Sigmoid colon (tissue), 7 donors: ENCODE data around the gene POMT1. TPM values are rescaled to one million over a fixed set of nuclear protein-coding genes. Genes with fewer than 3 reads are reported as not detected.

Source experiments
- DNase-seq: peaks from one replicate; pipeline ENCODE4 v3.0.0-alpha.2; 2019
- H3K27ac ChIP-seq, 4 donors: fragments of 200-600 bp; sonication (generic); one replicate each; pipeline ENCODE4 v1.5.1; 2016 to 2019; ENCODE audit warnings: mild to moderate bottlenecking in 1 of 4
- H3K27me3 ChIP-seq, 3 donors: fragments of 200-600 bp; sonication (generic); one replicate each; pipeline ENCODE4 v1.5.1; 2019; ENCODE audit warnings: mild to moderate bottlenecking in 1 of 3
- H3K36me3 ChIP-seq, 4 donors: fragments of 200-600 bp; sonication (generic); one replicate each; pipeline ENCODE4 v1.5.1; 2016 to 2019
- H3K4me1 ChIP-seq, 4 donors: fragments of 200-600 bp; sonication (generic); one replicate each; pipeline ENCODE4 v1.5.1; 2017 to 2019
- H3K4me3 ChIP-seq, 4 donors: fragments of 200-600 bp; sonication (generic); one replicate each; pipeline ENCODE4 v1.5.1; 2017 to 2019; ENCODE audit warnings: mild to moderate bottlenecking in 2 of 4, moderate library complexity in 1 of 4
- H3K9me3 ChIP-seq, 4 donors: fragments of 200-600 bp in 3 of 4; sonication (generic) in 3 of 4; one replicate each; pipeline versions ENCODE4 v1.5.1 to v1.6.1; 2013 to 2019
- EP300 ChIP-seq, 4 donors: sonication (generic); formaldehyde crosslinking; IDR thresholded peaks; one replicate each; pipeline ENCODE4 v1.6.1; 2017; ENCODE audit warnings: antibody characterized with exemption in 4 of 4
- POLR2A ChIP-seq, 2 donors: fragments of 450-650 bp; IDR thresholded peaks; one replicate each; pipeline ENCODE4 v1.6.1; 2016; ENCODE audit warnings: antibody characterized with exemption in 2 of 2, mild to moderate bottlenecking in 2 of 2, moderate library complexity in 2 of 2
- POLR2AphosphoS5 ChIP-seq, 4 donors: sonication (generic); formaldehyde crosslinking; IDR thresholded peaks; one replicate each; pipeline ENCODE4 v1.6.1; 2017; ENCODE audit warnings: antibody characterized with exemption in 4 of 4
- WGBS, 2 donors: extraction: QIAGEN DNeasy Blood & Tissue Kit; methylation state at CpG; one replicate each; pipeline ENCODE4 v1.1.7; 2013; 5-methylcytosine and 5-hydroxymethylcytosine counted together
- intact Hi-C: fragments of 100-400 bp; cut with DNase I; formaldehyde crosslinking; loops from one replicate; pipeline ENCODE4 v1.15.1; 2023
- polyA plus RNA-seq, 3 donors: library from polyadenylated mRNA; stranded (reverse); fragments of 200-250 nt; gene quantifications; one replicate each; pipeline ENCODE4 v1.2.3, GENCODE V29; 2013
- total RNA-seq, 4 donors: library from RNA; depleted of rRNA; stranded (reverse); fragments of >200 nt; gene quantifications; one replicate each; pipeline ENCODE4 v1.1.0, GENCODE V29; 2016
- TF ChIP-seq, protein P1 (sequence below), 4 experiments: fragments of 450-650 bp in 3 of 4; fragments of 200-600 bp in 1 of 4; IDR thresholded peaks; one replicate each; pipeline ENCODE4 v1.5.1; 2016 to 2019; ENCODE audit warnings: antibody characterized with exemption in 4 of 4, mild to moderate bottlenecking in 3 of 4, moderate library complexity in 2 of 4
- donor health status: healthy with polysubstance abuse.
- donor health status: Bipolar disorder and iron deficiency.
- donor health status: healthy.

The POMT1 gene
- total and polyA plus RNA-seq, 7 donors: 3.6 to 61.2 (median 21.9) TPM

- Histone ChIP-seq H3K4me3 (no peak overlapping the region), H3K36me3 (peaks cover 63 to 97% (median 88%) of the 10 kb centered on the region in 4 donors), H3K27ac (peak overlapping the region; percentile 72 to 81 (median 78)), H3K9me3 (no peaks in the 10 kb centered on the region), H3K27me3 (no peaks in the 10 kb centered on the region), H3K4me1 (peaks cover 0 to 35% (median 16%) of the 10 kb centered on the region in 4 donors)
- intact Hi-C loops: loop anchor here (5.0 kb wide), 1 partner anchor 62 kb away; no protein-coding TSS in a partner anchor
- 95 to 97% methylated on average over 7 of the region's 7 CpGs for WGBS, 2 donors
- TF ChIP-seq, protein P1, sequence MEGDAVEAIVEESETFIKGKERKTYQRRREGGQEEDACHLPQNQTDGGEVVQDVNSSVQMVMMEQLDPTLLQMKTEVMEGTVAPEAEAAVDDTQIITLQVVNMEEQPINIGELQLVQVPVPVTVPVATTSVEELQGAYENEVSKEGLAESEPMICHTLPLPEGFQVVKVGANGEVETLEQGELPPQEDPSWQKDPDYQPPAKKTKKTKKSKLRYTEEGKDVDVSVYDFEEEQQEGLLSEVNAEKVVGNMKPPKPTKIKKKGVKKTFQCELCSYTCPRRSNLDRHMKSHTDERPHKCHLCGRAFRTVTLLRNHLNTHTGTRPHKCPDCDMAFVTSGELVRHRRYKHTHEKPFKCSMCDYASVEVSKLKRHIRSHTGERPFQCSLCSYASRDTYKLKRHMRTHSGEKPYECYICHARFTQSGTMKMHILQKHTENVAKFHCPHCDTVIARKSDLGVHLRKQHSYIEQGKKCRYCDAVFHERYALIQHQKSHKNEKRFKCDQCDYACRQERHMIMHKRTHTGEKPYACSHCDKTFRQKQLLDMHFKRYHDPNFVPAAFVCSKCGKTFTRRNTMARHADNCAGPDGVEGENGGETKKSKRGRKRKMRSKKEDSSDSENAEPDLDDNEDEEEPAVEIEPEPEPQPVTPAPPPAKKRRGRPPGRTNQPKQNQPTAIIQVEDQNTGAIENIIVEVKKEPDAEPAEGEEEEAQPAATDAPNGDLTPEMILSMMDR (IDR thresholded peaks at IDR 0.05): no peak
- TF ChIP-seq EP300 (IDR thresholded peaks at IDR 0.05) (no peak), POLR2A (IDR thresholded peaks at IDR 0.05) (no peak), POLR2AphosphoS5 (IDR thresholded peaks at IDR 0.05) (no peak)
- no peak for DNase-seq
These were observed 18.7 kb upstream of the POMT1 start for GRCh38 chr9:131484051-131484445.

DNA sequence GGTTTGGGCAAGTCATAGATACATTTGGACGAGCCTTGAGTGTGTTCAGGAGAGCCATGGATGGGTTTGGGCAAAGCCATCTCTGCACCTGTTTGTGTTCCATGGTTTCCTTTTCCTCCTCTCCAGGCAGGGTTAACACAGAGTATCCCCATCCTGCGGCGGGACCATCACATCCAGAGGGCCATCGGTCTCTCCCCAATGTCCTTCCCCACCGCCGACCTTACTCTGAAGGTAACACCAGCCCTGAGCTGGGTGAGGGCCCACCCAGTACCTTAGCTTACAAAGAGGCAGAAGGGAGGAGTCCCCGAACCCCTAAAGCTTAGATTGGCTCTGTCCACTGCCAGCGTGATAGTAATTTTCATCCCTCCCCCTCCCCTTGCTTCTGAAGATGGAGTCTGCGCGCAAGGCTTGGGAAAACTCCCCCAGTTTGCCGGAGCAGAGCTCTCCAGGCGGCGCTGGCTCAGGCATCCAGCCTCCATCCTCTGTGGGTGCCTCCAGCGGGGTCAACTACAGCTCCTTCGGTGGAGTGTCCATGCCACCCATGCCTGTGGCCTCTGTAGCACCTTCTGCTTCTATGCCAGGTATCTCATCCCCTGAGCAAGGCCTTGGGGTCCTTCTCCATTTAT is 18.0 kb upstream of the POMT1 start:
- DNase-seq: peak; percentile 40
- 96% methylated on average over 15 of the region's 15 CpGs for WGBS, 2 donors
- H3K27ac ChIP-seq: peak overlapping the region; percentile 72 to 81 (median 78)
- H3K9me3 ChIP-seq: no peaks in the 10 kb centered on the region
- intact Hi-C loops: loop anchor here (5.0 kb wide), 1 partner anchor 62 kb away; no protein-coding TSS in a partner anchor
- peaks cover 64 to 97% (median 89%) of the 10 kb centered on the region in 4 donors for H3K36me3 ChIP-seq
- TF ChIP-seq, protein P1 (IDR thresholded peaks at IDR 0.05): no peak
- no peak for TF ChIP-seq POLR2AphosphoS5 (IDR thresholded peaks at IDR 0.05)
- peaks cover 0 to 35% (median 16%) of the 10 kb centered on the region in 4 donors for H3K4me1 ChIP-seq
- no peak overlapping the region for H3K4me3 ChIP-seq
- H3K27me3 ChIP-seq: no peaks in the 10 kb centered on the region

GRCh38 chr9:131485206-131485605 is 17.5 kb upstream of the POMT1 start:
- H3K27ac ChIP-seq: peak overlapping the region; percentile 72 to 81 (median 78)
- DNase-seq: no peak
- 90 to 93% methylated on average over 12 of the region's 12 CpGs for WGBS, 2 donors

GRCh38 chr9:131485728-131486422 is 16.8 kb upstream of the POMT1 start:
- TF ChIP-seq POLR2AphosphoS5 (IDR thresholded peaks at IDR 0.05): no peak
- TF ChIP-seq EP300 (IDR thresholded peaks at IDR 0.05): no peak
- TF ChIP-seq, protein P1 (IDR thresholded peaks at IDR 0.05): no peak
- no peak for TF ChIP-seq POLR2A (IDR thresholded peaks at IDR 0.05)
- H3K36me3 ChIP-seq: peaks cover 74 to 97% (median 91%) of the 10 kb centered on the region in 4 donors
- no peak for DNase-seq
- no peaks in the 10 kb centered on the region for H3K9me3 ChIP-seq
- intact Hi-C loops: no loop called here
- no peak overlapping the region for H3K4me3 ChIP-seq
- peaks cover 0 to 35% (median 16%) of the 10 kb centered on the region in 4 donors for H3K4me1 ChIP-seq
- peak overlapping the region in 3 of 4 donors; percentile 78 to 81 (median 78) for H3K27ac ChIP-seq
- no peaks in the 10 kb centered on the region for H3K27me3 ChIP-seq
- 88 to 92% methylated on average over 19 of the region's 19 CpGs for WGBS, 2 donors

More at GRCh38 chr9:131485206-131485605, 17.5 kb upstream of the POMT1 start:
- intact Hi-C loops: no loop called here
- H3K27me3 ChIP-seq: no peaks in the 10 kb centered on the region
- TF ChIP-seq POLR2A (IDR thresholded peaks at IDR 0.05) (no peak), EP300 (IDR thresholded peaks at IDR 0.05) (no peak), POLR2AphosphoS5 (IDR thresholded peaks at IDR 0.05) (no peak)
- TF ChIP-seq, protein P1 (IDR thresholded peaks at IDR 0.05): no peak
- H3K9me3 ChIP-seq: no peaks in the 10 kb centered on the region
- no peak overlapping the region for H3K4me3 ChIP-seq
- peaks cover 69 to 97% (median 89%) of the 10 kb centered on the region in 4 donors for H3K36me3 ChIP-seq
- H3K4me1 ChIP-seq: peaks cover 0 to 35% (median 16%) of the 10 kb centered on the region in 4 donors
